Stimulated activated CD8-positive, alpha-beta memory T cell treated with anti-CD3 and anti-CD28 coated beads, Interleukin-7, amount 100 ng/mL, for 48 hours (primary cell): ENCODE measurements around the gene SNX5.
A peak's percentile ranks its signal among the peaks of the same experiment; 100 is the strongest.

Experiments
- DNase-seq, 2 donors: peaks; one replicate each; pipeline ENCODE4 v3.0.0-alpha.2; 2020; ENCODE audit warnings: low read depth in 1 of 2; ENCODE audit errors: extremely low read depth in 1 of 2

The SNX5 gene

DNA sequence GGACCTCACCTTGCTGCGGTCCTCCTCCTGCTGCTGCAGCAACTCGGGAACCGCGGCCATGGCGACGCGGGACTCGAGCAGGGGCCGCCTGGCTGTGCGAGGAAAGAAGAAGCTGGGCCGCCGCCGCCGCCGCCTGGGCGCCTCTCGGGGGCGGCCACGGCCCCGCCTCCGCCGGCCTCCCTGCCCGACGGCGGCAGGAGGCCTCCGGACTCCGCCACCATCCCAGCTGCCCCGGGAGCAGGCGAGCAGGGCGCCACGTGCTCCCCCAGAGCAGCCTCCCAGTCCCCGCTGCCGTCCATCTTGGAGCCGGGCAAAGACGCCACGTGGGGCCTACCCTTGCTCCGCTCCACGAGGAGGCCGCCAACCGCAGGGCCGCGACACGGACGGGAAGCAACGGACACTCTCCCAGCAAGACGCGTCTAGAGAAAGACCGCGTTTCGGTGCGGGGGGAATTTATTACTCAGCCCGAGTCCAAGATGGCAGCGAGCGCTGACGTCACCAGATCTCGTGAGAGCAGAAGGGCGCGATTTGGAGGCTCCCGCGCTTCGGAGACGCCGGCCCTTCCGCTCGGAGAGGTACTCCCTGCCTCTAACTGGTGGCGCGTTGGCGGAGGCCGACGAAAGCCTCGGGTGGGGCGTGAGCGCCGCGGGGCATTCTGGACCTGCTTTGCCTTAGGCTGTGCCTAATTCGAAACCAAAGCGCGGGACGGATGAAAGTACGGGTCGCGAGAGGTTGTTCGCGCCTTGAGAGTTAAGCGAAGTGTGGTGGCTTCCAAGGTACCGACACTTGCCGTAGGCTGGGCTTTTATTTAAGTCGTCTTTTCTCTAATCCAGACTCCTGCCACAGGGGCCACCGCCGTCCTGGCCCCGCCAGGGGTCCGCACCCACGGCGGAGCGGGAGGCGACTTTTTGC is at the start of gene SNX5, which contains the start of gene MGME1:
SNX5 (minus strand) TSS at position 429 of the 912 bp plus-strand sequence; CDS start at position 60, 369 bp downstream.
MGME1 (plus strand) TSS at position 653 of the 912 bp plus-strand sequence. CDS start 842 bp downstream, outside the sequence.
- peak; percentile 97 to 99 for DNase-seq

- no peak for DNase-seq
Measured at GRCh38 chr20:18018100-18018499, 49.5 kb upstream of the SNX5 start.

- no peak for DNase-seq
Measured at GRCh38 chr20:18016772-18017171, 48.2 kb upstream of the SNX5 start.

GRCh38 chr20:18014411-18014810 is 45.8 kb upstream of the SNX5 start:
- DNase-seq = no peak

DNA sequence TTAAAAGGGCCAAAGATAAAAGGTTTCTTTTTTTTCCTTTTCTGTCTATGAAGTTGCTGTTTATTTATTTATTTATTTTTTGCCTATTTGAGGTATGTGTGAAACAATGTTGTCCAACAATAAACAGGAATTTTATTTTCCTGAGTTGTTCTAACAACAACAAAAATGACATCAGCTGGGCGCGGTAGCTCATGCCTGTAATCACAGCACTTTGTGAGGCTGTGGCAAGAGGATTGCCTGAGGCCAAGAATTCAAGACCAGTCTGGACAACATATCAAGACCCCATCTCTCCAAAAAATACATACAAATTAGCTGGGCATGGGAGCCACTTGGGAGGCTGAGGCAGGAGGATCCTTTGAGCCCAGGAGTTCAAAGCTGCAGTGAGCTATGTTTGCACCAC is 44.3 kb upstream of the SNX5 start:
- DNase-seq = no peak

- no peak for DNase-seq
Measured at GRCh38 chr20:18011951-18012645, 43.5 kb upstream of the SNX5 start.

GRCh38 chr20:18011482-18011881 is 42.9 kb upstream of the SNX5 start:
- no peak for DNase-seq

DNA sequence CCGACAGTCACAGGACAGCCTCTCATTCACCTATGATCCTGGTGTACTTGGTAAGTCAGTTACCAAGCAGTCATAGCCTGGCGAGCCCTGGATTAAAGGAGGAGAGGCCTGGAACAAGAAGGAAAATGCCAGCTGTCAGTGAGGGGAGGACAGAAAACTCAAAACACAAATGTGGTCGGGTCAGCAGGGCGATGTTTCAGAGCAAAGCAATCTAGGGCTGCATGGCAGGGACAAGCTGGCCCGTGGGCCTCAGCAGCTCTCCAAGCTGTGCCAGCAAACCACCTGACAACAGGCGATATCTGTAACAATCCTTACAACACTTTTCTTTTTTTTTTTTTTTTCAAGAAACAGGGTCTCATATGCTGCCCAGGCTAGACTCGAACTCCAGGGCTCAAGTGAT is 40.5 kb upstream of the SNX5 start:
- no peak for DNase-seq

DNA sequence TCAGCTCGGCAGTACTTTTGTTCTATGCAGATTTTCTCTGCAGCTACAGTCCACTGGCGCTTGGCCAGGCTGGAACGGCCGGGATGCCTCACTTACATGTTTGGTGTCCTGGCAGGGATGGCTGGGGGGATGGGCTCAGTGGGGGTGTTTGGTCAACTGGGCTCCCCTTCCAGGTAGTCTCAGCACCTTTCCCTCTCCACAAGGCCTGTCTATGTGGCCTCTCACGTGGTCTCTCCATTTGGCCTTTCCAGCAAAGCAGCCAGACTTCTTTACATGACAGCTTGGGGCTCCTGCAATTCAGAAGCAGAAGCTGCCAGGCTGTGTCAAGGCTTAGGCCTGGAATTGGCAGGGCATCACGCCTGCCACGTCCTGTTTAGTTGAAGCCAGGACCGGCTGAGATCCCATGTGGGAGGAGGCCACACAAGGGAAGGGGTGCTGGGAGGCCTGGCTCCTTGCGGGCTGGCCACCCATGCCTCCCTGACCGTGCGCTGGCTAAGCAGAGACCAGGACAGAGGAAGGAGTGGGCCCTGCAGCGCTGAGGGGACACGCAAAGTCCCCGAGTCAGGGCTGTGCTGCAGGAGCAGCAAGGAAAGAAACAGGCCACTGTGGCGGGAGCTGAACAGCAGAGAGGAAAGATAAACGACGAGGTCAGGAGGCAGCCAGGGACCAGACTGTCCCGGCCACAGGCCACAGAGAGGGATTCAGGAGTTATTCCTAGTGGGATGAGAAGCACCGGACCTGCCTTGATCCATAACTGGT is 39.1 kb upstream of the SNX5 start:
- DNase-seq = no peak

GRCh38 chr20:18006684-18007083 is 38.1 kb upstream of the SNX5 start:
- DNase-seq = no peak

- DNase-seq = no peak
Measured at GRCh38 chr20:18005990-18006364, 37.4 kb upstream of the SNX5 start.

DNA sequence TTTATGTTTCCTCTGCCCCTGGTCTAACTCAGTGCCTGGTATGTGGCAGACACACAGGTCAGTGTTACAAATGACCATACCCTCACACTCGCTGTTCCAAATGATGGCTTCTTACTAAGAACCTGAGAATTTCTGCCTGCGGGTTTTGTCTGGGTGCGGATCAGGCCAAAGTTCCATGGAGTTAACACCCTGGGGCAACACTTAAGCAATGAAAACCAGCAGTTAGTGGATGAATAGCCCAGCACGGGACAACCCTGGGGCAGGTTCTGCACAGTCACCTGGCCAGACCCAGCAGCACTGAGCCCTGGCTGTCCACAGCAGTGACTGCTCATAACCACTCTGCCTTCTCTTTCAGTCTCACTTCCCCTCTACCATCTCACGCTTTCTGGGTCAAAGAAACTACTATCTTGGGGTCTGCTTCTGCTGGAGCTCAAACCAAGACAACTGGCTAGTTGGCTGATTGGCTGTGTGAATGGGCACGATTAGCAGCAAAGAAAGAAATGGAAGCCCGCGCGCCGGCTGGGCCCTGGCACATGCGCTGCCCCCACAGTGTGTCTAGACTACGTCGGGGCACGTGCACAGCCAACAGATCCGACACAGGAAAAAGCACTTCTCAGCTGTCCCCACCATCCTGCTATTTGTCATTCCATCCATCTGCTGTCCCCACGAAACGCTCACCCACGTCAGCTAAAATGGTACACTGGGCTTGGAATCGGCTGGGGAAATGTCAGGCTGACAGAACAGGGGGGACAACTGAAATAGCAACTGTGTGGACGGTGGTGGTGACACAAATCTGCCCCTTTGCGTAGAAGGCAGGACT is 36.8 kb upstream of the SNX5 start:
- no peak for DNase-seq

GRCh38 chr20:18004384-18005031 is 35.9 kb upstream of the SNX5 start:
- DNase-seq = no peak

DNA sequence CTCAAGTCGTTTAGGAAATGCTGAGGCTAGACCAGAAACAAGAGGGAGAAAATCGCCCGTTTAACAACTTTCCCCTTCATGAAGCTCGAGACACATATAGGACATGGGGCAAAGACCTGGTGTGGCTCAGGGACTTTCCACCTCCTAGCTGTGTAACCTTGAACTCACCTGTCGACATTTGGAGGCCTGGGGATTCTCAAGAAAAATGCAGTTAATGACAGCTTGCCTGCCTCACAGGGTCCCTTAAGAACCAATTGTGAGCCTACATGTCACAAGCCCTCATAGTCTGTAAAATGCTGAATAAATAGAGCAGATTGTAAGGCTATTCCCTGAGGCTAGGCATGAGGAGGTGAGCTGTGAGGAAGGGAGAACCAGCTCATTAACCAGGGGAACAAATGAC is 35.3 kb upstream of the SNX5 start:
- no peak for DNase-seq

GRCh38 chr20:18001131-18001921 is 32.7 kb upstream of the SNX5 start:
- no peak for DNase-seq

DNA sequence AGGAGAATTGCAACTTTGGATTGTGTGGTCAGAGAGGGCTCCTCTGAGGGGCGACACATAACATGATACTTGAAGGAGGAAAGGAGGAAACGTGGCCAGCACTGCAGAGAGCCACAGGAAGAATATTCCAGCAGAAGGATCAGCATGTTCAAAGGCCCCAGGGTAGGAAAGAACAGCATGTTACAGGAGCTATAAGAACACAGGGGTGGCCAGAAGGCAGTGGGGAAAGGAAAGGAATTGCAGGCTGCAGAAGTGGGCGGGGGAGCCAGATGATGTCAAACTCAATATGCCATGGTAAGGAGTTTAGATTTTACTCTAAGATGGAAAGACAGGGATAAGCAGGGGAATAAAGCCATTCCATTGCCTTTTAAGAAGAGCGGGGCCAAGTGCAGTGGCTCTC is 31.0 kb upstream of the SNX5 start:
- no peak for DNase-seq

GRCh38 chr20:17998446-17998845 is 29.9 kb upstream of the SNX5 start:
- no peak for DNase-seq

DNA sequence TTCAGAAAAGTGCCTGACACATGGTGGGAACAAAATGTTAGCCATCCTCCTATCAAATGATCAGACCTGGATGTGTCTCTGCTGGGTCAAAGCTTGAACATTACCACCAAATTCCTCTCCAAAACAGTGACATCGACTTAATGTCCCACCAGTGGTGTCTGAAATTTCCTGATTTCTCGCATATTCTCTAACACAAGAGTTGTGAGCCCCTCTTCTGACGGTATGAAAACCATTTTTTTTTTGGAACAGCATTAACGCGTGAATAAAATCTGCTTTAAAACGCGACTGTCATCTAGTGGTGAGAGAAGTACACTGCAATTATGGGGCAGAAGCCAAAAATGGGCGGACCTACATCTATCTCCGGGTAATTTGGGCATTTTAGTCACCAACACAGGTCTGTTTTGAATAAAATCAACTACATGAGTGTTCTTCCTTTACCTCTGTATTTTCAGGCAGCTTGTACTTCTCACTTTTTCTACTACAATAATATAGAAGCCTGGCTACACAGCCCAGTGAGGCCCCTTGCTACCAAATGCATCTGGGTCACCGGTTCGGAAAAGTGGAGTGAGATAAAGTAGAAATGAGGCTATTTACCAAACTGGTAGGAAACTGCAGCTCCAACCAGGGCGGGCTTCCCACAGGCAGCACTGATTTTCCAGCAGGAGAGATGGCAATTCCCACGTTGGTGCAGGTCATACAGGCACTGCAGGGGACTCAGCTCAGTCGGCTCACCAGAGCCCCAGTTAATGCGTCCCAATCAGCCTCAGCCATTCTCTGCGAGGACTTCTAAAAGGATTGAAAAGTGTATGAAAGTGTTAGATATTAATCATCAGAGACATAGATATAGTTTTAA is 27.6 kb upstream of the SNX5 start:
- no peak for DNase-seq
